ENCODE data around the gene CCDC137.
"Not testable (repeated sequence)": the region's sequence is repeated elsewhere in the genome, so short reads cannot be mapped to it uniquely, and the experiment has no call there.

The CCDC137 gene

DNA sequence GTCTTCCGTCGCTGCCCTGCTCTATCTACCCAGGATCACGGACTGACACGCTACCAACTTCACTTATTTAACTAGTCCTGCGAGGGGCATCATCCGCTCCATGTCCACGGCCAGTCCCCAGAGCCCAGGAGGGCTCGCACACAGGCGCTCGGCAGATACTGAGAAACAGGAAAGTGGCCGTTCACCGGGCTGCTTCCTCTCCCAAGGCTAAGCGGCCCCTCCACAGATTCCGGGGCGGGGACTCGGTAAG is 520 bp upstream of the CCDC137 start:
- Histone ChIP-seq H3K27me3 (ENCODE audit: control insufficient read depth in 1 of 2, insufficient read depth in 2 of 2, low read length in 2 of 2) (no peaks in the 10 kb centered on the region), H3K9me3 (ENCODE audit: control insufficient read depth in 2 of 2, low read length in 2 of 2) (no peaks in the 10 kb centered on the region), H3K36me3 (ENCODE audit: control insufficient read depth in 2 of 2, insufficient read depth in 2 of 2, low read length in 2 of 2) (peaks cover 5 to 6% of the 10 kb centered on the region in 2 donors), H3K9ac (ENCODE audit: low read length in 2 of 2) (peak overlapping the region; percentile 83 to 89), H3K4me3 (ENCODE audit: low read length in 2 of 2) (peak overlapping the region; percentile 90), H3K4me1 (ENCODE audit: control insufficient read depth, insufficient read depth, low read length) (peaks cover 17% of the 10 kb centered on the region), H3K27ac (ENCODE audit: low read length) (peak overlapping the region; percentile 66)

DNA sequence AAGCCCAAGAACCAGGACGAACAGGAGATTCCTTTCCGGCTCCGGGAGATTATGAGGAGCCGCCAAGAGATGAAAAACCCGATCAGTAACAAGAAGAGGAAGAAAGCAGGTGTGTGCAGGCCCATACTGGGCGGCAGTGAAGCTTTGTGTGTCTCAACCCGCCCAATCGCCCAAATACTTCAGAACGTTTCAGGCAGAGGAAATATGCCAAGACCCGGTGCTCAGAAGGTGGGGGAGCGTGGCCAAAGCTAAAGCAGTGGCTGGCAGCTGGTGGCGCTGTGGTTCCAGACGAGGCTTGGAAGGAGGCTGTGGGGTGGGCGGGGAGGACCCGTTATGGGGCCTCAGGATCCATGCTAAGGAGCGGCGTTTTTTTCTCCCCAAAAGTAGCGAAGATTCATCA is 1.2 kb downstream of the CCDC137 start:
- H3K9ac ChIP-seq (ENCODE audit: low read length in 2 of 2) = no peak overlapping the region
- H3K27ac ChIP-seq (ENCODE audit: low read length) = no peak overlapping the region
- peaks cover 17% of the 10 kb centered on the region for H3K4me1 ChIP-seq (ENCODE audit: control insufficient read depth, insufficient read depth, low read length)
- no peaks in the 10 kb centered on the region for H3K9me3 ChIP-seq (ENCODE audit: control insufficient read depth in 2 of 2, low read length in 2 of 2)
- H3K36me3 ChIP-seq (ENCODE audit: control insufficient read depth in 2 of 2, insufficient read depth in 2 of 2, low read length in 2 of 2) = peaks cover 19 to 23% of the 10 kb centered on the region in 2 donors
- H3K4me3 ChIP-seq (ENCODE audit: low read length in 2 of 2) = peak overlapping the region in 1 of 2 donors; percentile 8
- H3K27me3 ChIP-seq (ENCODE audit: control insufficient read depth in 1 of 2, insufficient read depth in 2 of 2, low read length in 2 of 2) = no peaks in the 10 kb centered on the region

DNA sequence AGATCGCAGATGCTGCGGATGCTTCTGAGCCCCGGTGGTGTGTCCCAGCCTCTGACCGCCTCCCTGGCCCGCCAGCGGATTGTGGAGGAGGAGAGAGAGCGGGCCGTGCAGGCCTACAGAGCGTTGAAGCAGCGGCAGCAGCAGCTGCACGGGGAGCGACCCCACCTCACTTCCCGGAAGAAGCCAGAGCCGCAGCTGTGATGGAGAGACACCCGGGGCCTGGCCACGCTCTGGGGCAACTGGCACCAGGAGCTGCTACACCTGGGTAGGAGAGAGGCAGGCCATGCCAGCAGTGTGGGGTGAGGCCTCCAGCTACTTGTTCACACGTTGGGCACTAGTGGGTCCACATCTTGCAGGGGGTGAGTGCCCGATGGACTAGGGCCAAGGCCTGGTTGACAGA is 6.0 kb downstream of the CCDC137 start:
- Histone ChIP-seq H3K27me3 (ENCODE audit: control insufficient read depth in 1 of 2, insufficient read depth in 2 of 2, low read length in 2 of 2) (no peaks in the 10 kb centered on the region), H3K36me3 (ENCODE audit: control insufficient read depth in 2 of 2, insufficient read depth in 2 of 2, low read length in 2 of 2) (peaks cover 21 to 22% of the 10 kb centered on the region in 2 donors), H3K27ac (ENCODE audit: low read length) (no peak overlapping the region), H3K4me3 (ENCODE audit: low read length in 2 of 2) (no peak overlapping the region), H3K4me1 (ENCODE audit: control insufficient read depth, insufficient read depth, low read length) (no peaks in the 10 kb centered on the region), H3K9me3 (ENCODE audit: control insufficient read depth in 2 of 2, low read length in 2 of 2) (no peaks in the 10 kb centered on the region), H3K9ac (ENCODE audit: low read length in 2 of 2) (no peak overlapping the region)

DNA sequence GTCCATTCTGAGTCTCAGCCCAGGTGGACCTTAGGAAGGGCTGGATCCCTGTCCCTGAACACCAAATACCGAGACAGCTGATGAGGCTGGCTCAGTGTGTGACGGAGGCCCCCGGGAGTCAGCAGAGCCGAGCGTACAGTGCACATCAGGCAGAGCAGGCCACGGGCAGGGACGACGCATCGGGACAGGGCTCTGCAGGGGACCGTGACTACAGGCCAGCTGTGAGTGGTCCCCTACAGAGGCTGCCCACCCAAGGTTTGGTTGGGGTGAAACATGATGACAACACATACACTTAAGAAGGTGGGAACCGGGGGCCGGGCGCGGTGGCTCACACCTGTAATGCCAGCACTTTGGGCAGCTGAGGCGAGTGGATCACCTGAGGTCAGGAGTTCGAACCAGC is 6.4 kb downstream of the CCDC137 start:
- no peak overlapping the region for H3K27ac ChIP-seq (ENCODE audit: low read length)
- peaks cover 21 to 22% of the 10 kb centered on the region in 2 donors for H3K36me3 ChIP-seq (ENCODE audit: control insufficient read depth in 2 of 2, insufficient read depth in 2 of 2, low read length in 2 of 2)
- no peak overlapping the region for H3K4me3 ChIP-seq (ENCODE audit: low read length in 2 of 2)
- H3K9ac ChIP-seq (ENCODE audit: low read length in 2 of 2) = no peak overlapping the region
- H3K9me3 ChIP-seq (ENCODE audit: control insufficient read depth in 2 of 2, low read length in 2 of 2) = no peaks in the 10 kb centered on the region
- H3K27me3 ChIP-seq (ENCODE audit: control insufficient read depth in 1 of 2, insufficient read depth in 2 of 2, low read length in 2 of 2) = no peaks in the 10 kb centered on the region
- H3K4me1 ChIP-seq (ENCODE audit: control insufficient read depth, insufficient read depth, low read length) = no peaks in the 10 kb centered on the region

DNA sequence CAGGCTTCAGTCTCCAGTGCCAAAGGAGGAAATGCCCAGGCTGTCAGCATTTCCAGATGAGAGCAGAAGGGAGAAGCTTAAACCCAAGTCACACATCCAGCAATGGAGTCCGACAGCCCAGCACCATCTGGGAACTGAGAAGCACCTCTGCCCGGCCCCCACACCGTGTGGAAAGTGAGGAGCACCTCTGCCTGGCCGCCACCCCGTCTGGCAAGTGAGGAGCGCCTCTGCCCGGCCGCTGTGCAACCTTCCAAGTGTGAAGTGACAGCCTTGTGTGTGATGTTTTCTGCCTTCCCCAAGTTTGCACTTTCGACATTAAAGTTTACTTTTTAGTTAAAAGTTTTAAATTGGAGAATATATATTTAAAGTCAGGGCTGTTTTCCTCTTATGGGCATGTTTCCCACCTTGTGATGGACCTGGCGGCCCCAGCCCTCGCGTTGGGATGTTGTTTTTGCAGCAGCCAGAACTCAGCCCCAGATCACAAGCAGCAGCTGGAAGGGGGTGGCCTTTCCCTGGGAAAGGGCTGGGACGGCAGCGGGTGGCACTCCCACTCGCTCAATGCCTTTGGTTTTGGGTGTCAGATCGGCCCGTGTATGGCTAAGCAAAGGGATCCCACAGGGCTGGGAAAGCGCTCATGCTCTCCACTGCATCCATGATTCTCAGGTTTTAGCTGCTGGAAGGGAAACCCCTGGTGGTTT is 7.2 kb downstream of the CCDC137 start:
- H3K4me3 ChIP-seq (ENCODE audit: low read length in 2 of 2) = no peak overlapping the region
- H3K4me1 ChIP-seq (ENCODE audit: control insufficient read depth, insufficient read depth, low read length) = no peaks in the 10 kb centered on the region
- H3K9ac ChIP-seq (ENCODE audit: low read length in 2 of 2) = no peak overlapping the region
- H3K27ac ChIP-seq (ENCODE audit: low read length) = no peak overlapping the region
- no peaks in the 10 kb centered on the region for H3K27me3 ChIP-seq (ENCODE audit: control insufficient read depth in 1 of 2, insufficient read depth in 2 of 2, low read length in 2 of 2)
- H3K9me3 ChIP-seq (ENCODE audit: control insufficient read depth in 2 of 2, low read length in 2 of 2) = no peaks in the 10 kb centered on the region
- peaks cover 21 to 22% of the 10 kb centered on the region in 2 donors for H3K36me3 ChIP-seq (ENCODE audit: control insufficient read depth in 2 of 2, insufficient read depth in 2 of 2, low read length in 2 of 2)

DNA sequence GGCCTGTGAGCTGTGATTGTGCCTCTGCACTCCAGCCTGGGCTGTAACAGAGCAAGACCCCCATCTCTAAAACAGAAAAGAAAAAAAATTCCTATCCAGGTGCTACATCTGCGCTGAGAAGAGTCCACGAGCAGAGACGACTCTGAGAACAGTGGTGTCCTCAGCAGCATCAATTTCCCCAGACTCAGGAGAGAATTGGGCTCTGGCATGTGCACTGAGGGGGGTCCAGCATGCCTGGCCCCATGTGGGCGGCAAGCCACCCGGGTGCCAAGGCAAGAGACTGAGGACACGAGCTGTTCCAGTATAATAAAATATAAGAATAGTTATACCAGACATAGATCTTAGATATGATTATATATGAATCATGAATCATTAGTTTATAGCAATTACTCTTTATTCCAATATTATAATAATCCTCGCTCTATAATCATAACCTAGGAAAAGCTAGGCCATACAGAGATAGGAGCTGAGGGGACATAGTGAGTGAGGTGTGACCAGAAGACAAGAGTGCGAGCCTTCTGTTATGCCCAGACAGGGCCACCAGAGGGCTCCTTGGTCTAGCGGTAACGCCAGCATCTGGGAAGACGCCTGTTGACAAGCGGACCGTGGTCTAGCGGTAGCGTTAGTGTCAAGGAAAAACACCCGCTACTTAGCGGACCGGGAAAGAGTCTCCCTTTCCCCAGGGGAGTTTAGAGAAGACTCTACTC is 9.1 kb downstream of the CCDC137 start:
- H3K4me1 ChIP-seq (ENCODE audit: control insufficient read depth, insufficient read depth, low read length); H3K27ac ChIP-seq (ENCODE audit: low read length); H3K27me3 ChIP-seq (ENCODE audit: control insufficient read depth in 1 of 2, insufficient read depth in 2 of 2, low read length in 2 of 2); H3K9me3 ChIP-seq (ENCODE audit: control insufficient read depth in 2 of 2, low read length in 2 of 2); H3K9ac ChIP-seq (ENCODE audit: low read length in 2 of 2); H3K4me3 ChIP-seq (ENCODE audit: low read length in 2 of 2): not testable (repeated sequence)
- peaks cover 17 to 23% of the 10 kb centered on the region in 2 donors for H3K36me3 ChIP-seq (ENCODE audit: control insufficient read depth in 2 of 2, insufficient read depth in 2 of 2, low read length in 2 of 2)

DNA sequence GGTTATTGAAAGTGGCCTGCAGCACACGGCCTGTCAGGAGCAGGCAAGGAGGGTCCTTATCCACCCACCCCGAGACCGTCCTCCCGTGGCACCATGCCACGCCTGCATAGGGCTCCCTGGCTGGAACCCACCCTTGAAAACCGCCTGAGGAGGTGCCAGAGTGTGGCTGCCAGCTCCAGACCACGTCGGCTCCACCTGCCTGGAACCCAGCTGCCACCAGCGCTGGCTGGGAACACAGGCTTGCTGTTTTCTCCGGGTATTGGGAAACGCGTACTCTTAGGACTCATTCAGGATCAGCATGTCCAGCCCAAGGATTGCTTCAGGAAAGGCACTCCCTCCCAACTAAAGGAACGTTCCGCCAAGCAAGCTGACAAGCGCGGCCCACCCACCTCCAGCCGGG is 10.4 kb downstream of the CCDC137 start:
- Histone ChIP-seq H3K27ac (ENCODE audit: low read length) (no peak overlapping the region), H3K36me3 (ENCODE audit: control insufficient read depth in 2 of 2, insufficient read depth in 2 of 2, low read length in 2 of 2) (peaks cover 9 to 17% of the 10 kb centered on the region in 2 donors), H3K9ac (ENCODE audit: low read length in 2 of 2) (no peak overlapping the region)

DNA sequence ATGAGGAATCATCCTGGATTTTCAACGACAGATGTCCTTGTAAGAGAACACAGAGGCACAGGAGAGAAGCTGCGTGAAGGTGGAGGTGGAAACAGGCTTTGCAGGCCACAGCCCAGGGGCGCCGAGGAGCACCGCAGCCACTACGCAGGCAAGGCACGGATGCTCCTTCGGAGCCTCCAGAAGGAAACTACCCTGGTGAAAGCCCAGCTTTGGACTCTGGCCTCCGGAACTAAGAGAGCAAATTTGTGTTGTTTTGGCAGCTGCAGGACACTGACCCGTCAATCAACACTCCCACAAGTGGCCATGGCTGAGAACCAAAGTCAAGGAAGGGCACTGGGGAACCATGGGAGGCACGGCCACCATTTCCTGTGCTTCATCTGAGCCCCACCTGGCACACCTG is 13.6 kb downstream of the CCDC137 start:
- H3K9me3 ChIP-seq (ENCODE audit: control insufficient read depth in 2 of 2, low read length in 2 of 2) = no peaks in the 10 kb centered on the region
- H3K36me3 ChIP-seq (ENCODE audit: control insufficient read depth in 2 of 2, insufficient read depth in 2 of 2, low read length in 2 of 2) = peaks cover 0 to 5% of the 10 kb centered on the region in 2 donors
- no peak overlapping the region for H3K27ac ChIP-seq (ENCODE audit: low read length)
- no peak overlapping the region for H3K9ac ChIP-seq (ENCODE audit: low read length in 2 of 2)
- no peaks in the 10 kb centered on the region for H3K27me3 ChIP-seq (ENCODE audit: control insufficient read depth in 1 of 2, insufficient read depth in 2 of 2, low read length in 2 of 2)
- H3K4me1 ChIP-seq (ENCODE audit: control insufficient read depth, insufficient read depth, low read length) = peaks cover 19% of the 10 kb centered on the region
- H3K4me3 ChIP-seq (ENCODE audit: low read length in 2 of 2) = no peak overlapping the region

More for the DNA sequence above, 10.4 kb downstream of the CCDC137 start:
- Histone ChIP-seq H3K4me3 (ENCODE audit: low read length in 2 of 2) (no peak overlapping the region), H3K4me1 (ENCODE audit: control insufficient read depth, insufficient read depth, low read length) (no peaks in the 10 kb centered on the region), H3K27me3 (ENCODE audit: control insufficient read depth in 1 of 2, insufficient read depth in 2 of 2, low read length in 2 of 2) (no peaks in the 10 kb centered on the region), H3K9me3 (ENCODE audit: control insufficient read depth in 2 of 2, low read length in 2 of 2) (no peaks in the 10 kb centered on the region)

DNA sequence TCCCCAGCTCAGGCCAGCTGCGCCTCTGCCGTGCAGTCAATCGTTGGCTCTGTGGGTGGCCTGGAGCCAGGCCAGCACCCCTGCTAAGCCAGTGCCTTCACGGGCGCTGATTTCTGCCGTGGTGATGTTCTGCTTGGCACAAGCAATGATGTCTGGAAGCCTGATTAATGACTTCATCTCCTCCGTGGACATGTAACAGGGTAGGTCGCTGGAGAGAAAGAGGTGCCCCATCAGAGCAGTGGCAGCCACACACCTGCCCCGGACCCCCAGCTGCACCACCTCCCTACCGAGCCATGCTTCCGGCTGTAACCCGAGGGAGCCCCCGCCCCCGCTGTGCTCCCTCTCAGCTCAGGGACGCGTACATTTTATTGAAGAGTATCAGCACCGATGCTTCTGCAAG is 15.1 kb downstream of the CCDC137 start:
- peaks cover 5 to 9% of the 10 kb centered on the region in 2 donors for H3K36me3 ChIP-seq (ENCODE audit: control insufficient read depth in 2 of 2, insufficient read depth in 2 of 2, low read length in 2 of 2)
- no peak overlapping the region for H3K27ac ChIP-seq (ENCODE audit: low read length)
- H3K4me1 ChIP-seq (ENCODE audit: control insufficient read depth, insufficient read depth, low read length) = peaks cover 26% of the 10 kb centered on the region
- H3K4me3 ChIP-seq (ENCODE audit: low read length in 2 of 2) = no peak overlapping the region
- no peaks in the 10 kb centered on the region for H3K27me3 ChIP-seq (ENCODE audit: control insufficient read depth in 1 of 2, insufficient read depth in 2 of 2, low read length in 2 of 2)
- H3K9ac ChIP-seq (ENCODE audit: low read length in 2 of 2) = no peak overlapping the region
- no peaks in the 10 kb centered on the region for H3K9me3 ChIP-seq (ENCODE audit: control insufficient read depth in 2 of 2, low read length in 2 of 2)

DNA sequence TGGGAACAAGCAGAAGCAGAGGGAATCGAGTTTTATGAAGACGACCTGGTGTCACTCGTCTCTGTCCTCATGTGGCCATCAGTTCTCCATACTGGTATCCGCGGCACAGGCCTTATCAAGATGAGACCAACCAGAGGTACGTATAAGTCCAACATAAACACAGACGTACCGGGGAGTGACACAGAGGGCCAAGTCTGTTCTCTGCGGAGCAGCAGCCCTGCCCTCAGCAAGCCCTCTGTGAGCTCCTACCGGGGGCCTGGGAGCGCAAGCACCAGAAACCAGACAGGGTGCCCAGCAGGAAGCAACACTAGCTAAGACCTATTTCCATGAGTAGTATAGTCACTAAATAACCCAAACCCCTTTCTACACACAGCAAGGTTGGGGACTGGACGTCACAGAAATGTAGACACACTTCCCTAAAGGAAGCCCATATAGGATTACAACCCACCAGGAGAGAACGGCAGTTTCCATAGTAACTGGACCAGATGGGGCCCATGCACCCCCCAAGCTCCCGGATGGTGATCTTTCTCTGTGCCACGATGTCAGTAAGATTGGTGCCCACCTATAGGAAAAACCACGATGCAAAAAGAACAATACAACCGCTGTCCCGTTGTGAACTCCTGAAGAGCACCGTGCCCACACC is 16.1 kb downstream of the CCDC137 start:
- peak overlapping the region; percentile 82 to 92 for H3K4me3 ChIP-seq (ENCODE audit: low read length in 2 of 2)
- H3K9me3 ChIP-seq (ENCODE audit: control insufficient read depth in 2 of 2, low read length in 2 of 2) = no peaks in the 10 kb centered on the region
- peaks cover 26% of the 10 kb centered on the region for H3K4me1 ChIP-seq (ENCODE audit: control insufficient read depth, insufficient read depth, low read length)
- no peak overlapping the region for H3K27ac ChIP-seq (ENCODE audit: low read length)
- peak overlapping the region; percentile 82 to 83 for H3K9ac ChIP-seq (ENCODE audit: low read length in 2 of 2)
- no peaks in the 10 kb centered on the region for H3K27me3 ChIP-seq (ENCODE audit: control insufficient read depth in 1 of 2, insufficient read depth in 2 of 2, low read length in 2 of 2)
- peaks cover 5 to 14% of the 10 kb centered on the region in 2 donors for H3K36me3 ChIP-seq (ENCODE audit: control insufficient read depth in 2 of 2, insufficient read depth in 2 of 2, low read length in 2 of 2)

DNA sequence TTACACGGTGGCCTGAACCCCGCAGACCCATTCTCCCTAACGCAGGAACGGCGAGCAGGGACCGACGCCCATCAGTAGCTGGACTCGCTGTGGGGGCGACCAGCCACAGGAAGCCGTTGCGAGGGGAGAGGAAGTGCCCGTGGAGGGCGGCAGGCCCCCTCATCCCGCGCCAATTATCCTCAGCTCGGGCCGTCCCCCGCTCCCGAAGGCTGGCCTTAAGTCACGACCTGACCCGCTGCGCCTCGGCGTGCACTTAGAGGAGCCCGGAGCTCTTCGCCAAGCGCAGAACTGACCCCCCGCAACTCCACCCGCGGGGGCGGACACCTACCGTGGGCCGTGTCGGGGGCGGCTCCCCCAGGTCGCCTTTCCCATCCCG is 16.7 kb downstream of the CCDC137 start:
- peak overlapping the region; percentile 82 to 83 for H3K9ac ChIP-seq (ENCODE audit: low read length in 2 of 2)
- no peaks in the 10 kb centered on the region for H3K9me3 ChIP-seq (ENCODE audit: control insufficient read depth in 2 of 2, low read length in 2 of 2)
- H3K4me3 ChIP-seq (ENCODE audit: low read length in 2 of 2) = peak overlapping the region; percentile 82 to 92
- H3K4me1 ChIP-seq (ENCODE audit: control insufficient read depth, insufficient read depth, low read length) = peaks cover 26% of the 10 kb centered on the region
- H3K27me3 ChIP-seq (ENCODE audit: control insufficient read depth in 1 of 2, insufficient read depth in 2 of 2, low read length in 2 of 2) = no peaks in the 10 kb centered on the region
- peaks cover 5 to 14% of the 10 kb centered on the region in 2 donors for H3K36me3 ChIP-seq (ENCODE audit: control insufficient read depth in 2 of 2, insufficient read depth in 2 of 2, low read length in 2 of 2)
- peak overlapping the region; percentile 55 for H3K27ac ChIP-seq (ENCODE audit: low read length)

Data from stomach smooth muscle (tissue), 2 donors.